Right forelimb (tissue), 1 donor: ENCODE data around the gene ZNF385B.

Experiments used
- DNase-seq: peaks from one replicate; pipeline ENCODE4 v3.0.0-alpha.2; 2018

The ZNF385B gene

DNA sequence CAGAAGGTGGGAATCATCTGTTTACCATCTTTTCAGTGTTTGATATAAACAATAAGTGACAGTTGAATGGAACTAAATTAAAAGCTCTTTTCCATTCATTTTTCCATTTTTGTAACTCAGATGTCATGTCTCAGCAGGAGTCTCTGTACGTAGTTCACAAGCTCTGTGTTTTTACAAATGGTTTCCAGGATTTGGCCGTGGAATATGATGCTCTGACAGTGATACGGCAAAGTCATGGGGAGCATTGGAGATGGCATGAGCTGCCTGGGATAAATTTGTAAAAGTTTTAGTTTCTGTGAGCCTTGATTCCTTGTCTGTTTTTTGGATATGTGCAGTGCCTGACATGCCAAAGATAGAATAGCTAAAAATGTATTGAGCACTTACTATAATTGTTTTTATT lies 428.7 kb downstream of the ZNF385B start:
- no peak for DNase-seq

- no peak for DNase-seq
These were observed 431.8 kb downstream of the ZNF385B start for GRCh38 chr2:179429597-179429996.

- DNase-seq, result no peak
These were observed 432.3 kb downstream of the ZNF385B start for GRCh38 chr2:179429060-179429471.

GRCh38 chr2:179428649-179429048 lies 432.8 kb downstream of the ZNF385B start:
- no peak for DNase-seq

GRCh38 chr2:179427065-179427464 lies 434.3 kb downstream of the ZNF385B start:
- DNase-seq, result no peak

DNA sequence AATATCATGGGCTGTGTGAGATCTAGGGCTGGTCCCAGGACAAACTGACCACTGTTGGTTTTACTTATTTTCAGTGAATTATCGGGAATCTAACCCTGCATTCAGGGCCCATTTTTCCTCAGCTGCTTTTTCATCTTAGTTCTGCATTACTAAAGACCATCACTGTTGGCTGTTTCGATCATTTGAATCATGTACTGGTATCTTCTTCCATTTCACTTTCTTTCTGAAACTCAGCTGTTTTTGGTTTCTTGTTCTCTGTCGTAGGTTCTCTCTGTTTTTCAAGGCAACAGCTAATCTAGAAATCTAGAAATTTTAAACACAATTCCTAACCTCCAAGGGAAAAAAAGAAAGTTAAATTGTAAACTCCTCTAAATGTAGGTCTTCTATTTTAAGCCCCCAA lies 436.8 kb downstream of the ZNF385B start:
- DNase-seq, result no peak

DNA sequence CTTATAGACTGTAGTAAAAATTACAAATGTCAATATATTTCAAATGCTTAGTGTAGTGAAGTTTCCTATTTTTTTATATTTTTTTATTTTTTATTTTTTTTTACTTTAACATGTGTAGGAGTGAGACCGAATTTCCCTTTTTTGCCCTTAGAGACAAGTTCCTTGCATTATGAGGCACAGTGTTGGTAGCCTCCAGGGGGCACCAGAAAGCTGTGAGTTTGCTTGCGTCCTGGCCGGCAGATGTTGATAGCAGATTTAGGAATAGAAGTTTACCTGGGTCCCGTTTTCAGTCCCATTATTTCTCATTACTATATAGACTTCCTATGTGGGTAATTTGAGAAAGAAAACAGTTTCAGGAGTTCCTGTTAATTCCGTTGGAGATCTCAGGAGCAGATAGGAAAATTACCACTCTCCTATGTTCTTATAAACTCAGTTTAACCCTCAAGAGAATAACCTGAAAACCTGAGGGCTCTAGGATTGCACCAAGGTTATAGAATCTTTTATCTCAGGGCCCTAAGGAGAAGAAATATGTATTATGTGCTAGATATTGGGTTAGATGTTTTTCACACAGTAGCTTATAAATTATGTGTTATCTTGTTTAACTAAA lies 439.3 kb downstream of the ZNF385B start:
- peak; percentile 71 for DNase-seq

DNA sequence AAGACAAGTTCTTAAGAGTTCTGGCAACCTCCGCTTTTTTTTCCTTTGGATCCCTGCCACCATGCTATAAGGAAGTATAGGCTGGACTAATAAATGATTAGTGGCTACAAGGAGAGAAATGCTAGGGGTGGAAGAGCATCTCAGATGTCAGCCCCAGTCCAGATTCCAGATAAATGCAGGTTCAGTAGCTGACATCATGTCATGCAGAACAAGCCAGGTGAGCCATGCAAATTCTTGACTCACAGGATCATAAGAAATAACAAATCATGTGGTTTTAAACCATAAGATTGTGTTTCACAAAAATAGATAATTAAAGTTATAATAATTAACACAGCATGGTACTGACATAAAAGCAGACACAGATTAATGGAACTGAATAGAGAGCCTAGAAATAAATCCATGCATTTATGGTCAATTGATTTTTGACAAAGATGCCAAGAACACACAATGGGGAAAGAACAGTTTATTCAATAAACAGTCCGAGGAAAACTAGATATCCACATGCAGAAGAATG lies 443.9 kb downstream of the ZNF385B start:
- no peak for DNase-seq

DNA sequence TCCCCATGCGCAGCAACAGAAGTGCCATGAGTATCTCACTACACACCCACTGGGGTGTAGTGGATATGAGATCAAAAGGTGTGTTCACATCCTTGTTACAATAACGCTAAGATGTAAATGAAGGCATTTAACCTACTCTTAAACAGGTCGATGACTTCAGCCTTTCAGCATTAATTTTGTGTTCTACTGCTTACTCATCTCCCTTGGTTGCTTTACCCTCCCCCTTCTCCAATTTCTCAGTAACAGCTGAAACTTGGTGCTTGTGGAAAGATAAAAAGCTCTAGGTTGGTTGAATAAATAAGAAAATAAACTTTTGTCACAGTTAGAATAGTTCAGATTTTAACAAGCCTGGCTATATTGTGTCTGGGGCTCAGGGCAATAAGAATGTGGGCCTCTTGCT lies 449.3 kb downstream of the ZNF385B start:
- no peak for DNase-seq

GRCh38 chr2:179410552-179411356 lies 450.7 kb downstream of the ZNF385B start:
- peak; percentile 48 for DNase-seq

DNA sequence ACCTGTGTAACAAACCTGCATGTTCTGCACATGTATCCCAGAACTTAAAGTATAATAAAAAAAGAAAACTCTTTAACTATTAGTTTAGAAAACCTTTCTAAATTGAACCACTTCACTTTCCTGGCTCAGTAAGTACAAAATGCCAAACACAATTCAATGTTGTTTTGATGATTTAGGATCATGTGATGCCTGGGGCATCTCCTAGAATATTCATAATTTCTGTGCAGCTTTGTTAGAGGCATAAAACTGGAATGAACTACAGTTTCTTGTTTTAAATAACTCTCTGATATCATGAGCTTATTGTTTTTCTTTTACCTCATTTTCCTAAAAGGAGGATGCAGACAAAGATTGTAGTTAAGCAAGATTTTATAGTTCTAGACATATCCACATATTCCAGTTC lies 457.8 kb downstream of the ZNF385B start:
- DNase-seq, result no peak

GRCh38 chr2:179393481-179393880 lies 467.9 kb downstream of the ZNF385B start:
- DNase-seq, result no peak
